H1 (cell line): ENCODE measurements around the gene IRF4. TPM values are rescaled to one million over a fixed set of nuclear protein-coding genes. Genes with fewer than 3 reads are reported as not detected.

Experiments
- KDM4A ChIP-seq: IDR thresholded peaks from one replicate; pipeline ENCODE4 v1.7.1; 2012; ENCODE audit warnings: low read depth, mild to moderate bottlenecking, moderate library complexity, low read length, inconsistent platforms; ENCODE audit not compliant: severe bottlenecking
- RAD21 ChIP-seq, 2 experiments: IDR thresholded peaks in 1 of 2; conservative IDR thresholded peaks in 1 of 2; 2 replicates each; pipeline ENCODE4 v1.6.1; 2011; ENCODE audit warnings: low read depth in 2 of 2, low read length in 2 of 2, improper control_type of control experiment in 1 of 2, inconsistent platforms in 1 of 2, mild to moderate bottlenecking in 1 of 2, moderate library complexity in 1 of 2
- SIRT6 ChIP-seq: IDR thresholded peaks from one replicate; pipeline ENCODE4 v1.7.1; 2012; ENCODE audit warnings: low read length, inconsistent platforms
- SIX5 ChIP-seq: IDR thresholded peaks from 2 replicates; pipeline ENCODE4 v1.6.1; 2011; ENCODE audit warnings: mild to moderate bottlenecking, low read depth, low read length
- SRF ChIP-seq: IDR thresholded peaks from 2 replicates; pipeline ENCODE4 v1.6.1; 2011; ENCODE audit warnings: mild to moderate bottlenecking, low read depth, low read length, moderate library complexity
- USF2 ChIP-seq: IDR thresholded peaks from 2 replicates; pipeline ENCODE4 v1.6.1; 2011; ENCODE audit warnings: low read length, improper control_type of control experiment
- polyA plus RNA-seq, 7 experiments: library from polyadenylated mRNA; depleted of rRNA in 3 of 7; stranded (reverse) in 5 of 7; unstranded in 2 of 7; fragments of >200 nt in 5 of 7; fragments of 200-250 nt in 2 of 7; gene quantifications; 1 replicate in 5 of 7; 2 replicates in 1 of 7; 4 replicates in 1 of 7; pipeline versions ENCODE4 v1.2.1 to v1.2.3, GENCODE V29; 2011 to 2013; ENCODE audit warnings: missing spikeins in 2 of 7, mixed read lengths in 2 of 7
- total RNA-seq: library from RNA; stranded (reverse); fragmentation: NEBNext Ultra II Directional; extraction: Animal tissue kit (Norgen Biotek cat#: 25700); gene quantifications from 2 replicates; pipeline ENCODE4 v1.2.1, GENCODE V29; 2021

IRF4 gene
- total and polyA plus RNA-seq, 2 of the 8 experiments (the other 6 are each of a cell fraction or from before 2014, with no cell fraction given), result 0.77 to 2.1 TPM

DNA sequence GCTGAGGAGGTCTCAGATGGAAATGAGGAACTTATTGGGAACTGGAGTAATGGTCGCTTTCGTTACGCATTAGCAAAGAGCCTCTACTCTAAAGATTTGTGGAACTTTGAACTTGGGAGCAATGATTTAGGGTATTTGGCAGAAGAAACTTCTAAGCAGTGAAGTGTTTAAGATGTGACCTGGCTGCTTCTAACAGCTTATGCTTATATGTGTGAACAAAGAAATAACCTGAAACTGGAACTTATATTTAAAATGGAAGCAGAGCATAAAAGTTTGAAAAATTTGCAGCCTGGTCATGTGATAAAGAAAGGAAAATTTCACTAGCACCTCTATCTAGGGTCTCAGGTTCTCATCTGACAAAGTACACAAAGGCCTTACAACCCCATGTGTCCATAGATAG lies 23.5 kb downstream of the IRF4 start (continued):
- TF ChIP-seq SIX5 (no peak), SIRT6 (no peak), SRF (no peak), USF2 (no peak), RAD21 (IDR thresholded peaks at IDR 0.05 in 1 of 2, conservative IDR thresholded peaks at IDR 0.05 in 1 of 2; ENCODE audit: low read depth in 2 of 2, low read length in 2 of 2) (no peak), KDM4A (no peak)
- TF ChIP-seq, all 59 proteins: peak for 0
